Occipital lobe (tissue), 2 donors: ENCODE measurements around the gene PDPN. TPM values are rescaled to one million over a fixed set of nuclear protein-coding genes. Genes with fewer than 3 reads are reported as not detected.

ENCODE experiments used
- DNase-seq: peaks from one replicate; lab custom pipeline; 2025; lab: John Stamatoyannopoulos, UW
- total RNA-seq: library from RNA; depleted of rRNA; stranded (reverse); fragments of >200 nt; gene quantifications from one replicate; pipeline ENCODE4 v1.2.3, GENCODE V29; 2014

Gene PDPN
- total RNA-seq, 1 donor from 2014 or later = 5.9 TPM

DNA sequence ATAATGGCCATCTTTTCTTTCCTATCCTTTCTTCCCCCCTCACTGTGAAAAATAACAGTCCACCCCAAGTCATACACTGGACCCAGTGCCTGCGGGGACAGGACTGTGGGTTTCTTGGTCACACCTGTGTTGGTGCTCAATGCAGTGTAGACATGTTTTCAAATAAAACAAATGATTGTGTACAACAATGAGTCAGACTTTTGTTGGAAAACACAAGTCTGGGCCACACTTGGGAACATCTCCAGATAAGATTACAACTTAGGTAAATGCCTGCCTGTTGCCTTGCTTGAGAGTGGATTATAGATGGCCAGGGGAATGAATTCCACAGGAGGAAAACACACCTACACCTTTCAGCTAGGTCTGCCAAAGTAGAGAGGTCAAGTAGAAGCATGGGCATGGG lies 34.1 kb downstream of the PDPN start:
- DNase-seq = no peak

DNA sequence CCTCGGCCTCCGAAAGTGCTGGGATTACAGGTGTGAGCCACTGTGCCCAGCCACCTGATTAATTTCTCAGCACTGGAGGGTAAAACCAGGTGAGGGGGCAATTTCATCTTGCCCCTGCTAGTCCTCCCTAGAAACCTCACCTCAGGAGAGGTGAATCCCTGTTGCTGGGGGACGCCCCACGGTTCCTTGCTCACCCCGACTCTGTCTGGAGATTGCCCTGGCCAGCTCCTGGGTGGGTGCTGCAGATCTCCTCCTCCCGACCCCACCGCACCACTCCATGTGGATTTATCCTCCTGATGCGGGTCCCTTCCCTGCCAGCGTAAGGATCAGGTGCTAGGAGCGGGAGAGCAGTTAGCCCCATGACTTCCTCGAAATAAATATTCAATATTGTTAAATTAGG lies 34.9 kb downstream of the PDPN start:
- DNase-seq = no peak

DNA sequence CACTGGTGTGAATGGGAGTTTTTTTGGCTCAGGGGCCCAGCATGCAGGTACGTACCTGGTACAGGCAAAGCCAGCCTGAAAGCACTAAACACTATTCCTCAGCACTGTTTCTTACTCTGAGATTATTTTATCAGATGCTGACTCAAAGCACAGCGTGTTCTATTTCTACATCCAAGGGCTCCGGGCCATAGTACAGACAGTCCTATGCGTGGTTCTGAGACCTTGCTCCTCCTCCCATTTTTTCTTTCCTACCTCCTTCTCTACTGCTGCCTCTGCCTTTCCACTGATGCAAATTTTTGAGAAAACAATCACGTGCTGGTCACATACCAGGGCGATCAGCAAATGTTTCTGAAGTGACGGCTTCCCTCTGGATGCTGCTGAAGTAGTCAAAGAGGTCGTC lies 36.3 kb downstream of the PDPN start:
- DNase-seq = no peak

DNA sequence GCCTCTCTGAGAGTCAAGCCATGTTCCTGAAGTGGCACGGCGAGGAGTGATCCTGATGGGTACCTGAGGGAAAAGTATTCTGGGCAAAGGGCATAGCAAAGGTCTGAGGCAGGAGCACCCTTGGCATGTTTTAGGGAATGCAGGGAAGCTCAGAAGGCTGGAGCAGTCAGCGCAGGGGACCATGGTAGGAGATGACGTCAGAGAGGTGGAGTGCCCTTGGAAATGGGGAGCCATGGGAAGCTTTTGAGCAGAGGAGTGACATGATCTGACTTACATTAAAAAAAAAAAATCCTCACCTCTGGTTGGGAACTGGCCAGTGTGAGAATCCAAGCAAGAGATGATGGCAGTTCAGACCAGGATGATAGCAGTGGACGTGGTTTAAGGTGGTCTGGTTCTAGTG lies 37.2 kb downstream of the PDPN start:
- no peak for DNase-seq

DNA sequence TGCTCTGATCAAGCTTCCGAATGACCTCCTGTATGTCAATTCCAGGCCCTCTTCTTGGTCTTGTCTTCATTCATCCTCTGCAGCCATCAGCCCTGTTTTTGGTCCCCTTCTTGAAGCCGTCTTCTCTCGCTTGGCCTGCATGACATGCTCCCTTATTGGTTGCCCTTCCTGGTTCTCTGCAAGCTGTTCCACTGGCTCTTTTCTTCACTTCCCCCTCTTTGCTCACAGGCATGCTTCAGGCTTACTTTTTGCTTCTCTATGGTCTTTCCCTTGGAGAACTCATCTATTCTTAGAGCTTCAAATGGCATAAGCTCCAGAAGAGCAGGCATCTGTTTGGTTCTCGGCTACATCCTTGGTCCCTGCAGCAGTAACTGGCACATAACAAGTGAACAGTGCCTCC lies 38.8 kb downstream of the PDPN start:
- DNase-seq = no peak

DNA sequence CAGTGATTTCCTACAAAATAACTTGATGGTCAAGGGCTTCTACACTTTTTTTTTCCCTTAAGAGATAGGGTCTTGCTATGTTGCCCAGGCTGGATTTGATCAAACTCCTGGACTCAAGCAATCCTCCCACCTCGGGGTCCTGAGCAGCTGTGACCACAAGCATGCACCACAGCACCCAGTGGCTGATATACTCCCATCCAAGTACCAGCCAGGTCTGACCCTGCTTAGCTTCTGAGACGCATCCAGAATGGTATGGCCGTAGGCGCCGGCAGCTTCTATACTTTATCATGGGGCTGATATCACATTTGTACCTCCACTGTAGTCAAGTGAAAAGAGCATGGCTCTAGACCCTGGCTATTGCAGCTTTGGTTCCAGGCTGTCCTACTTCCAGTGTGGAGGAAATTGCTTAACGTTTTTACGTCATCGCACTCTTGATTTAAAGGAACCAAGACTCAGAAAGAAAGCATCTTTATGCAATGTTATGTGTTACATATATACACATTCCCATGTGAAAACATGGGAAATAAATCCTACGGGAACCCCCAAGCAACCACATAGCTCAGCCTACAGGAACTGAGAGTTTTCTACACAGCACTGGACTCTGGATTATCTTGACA lies 39.5 kb downstream of the PDPN start:
- no peak for DNase-seq

DNA sequence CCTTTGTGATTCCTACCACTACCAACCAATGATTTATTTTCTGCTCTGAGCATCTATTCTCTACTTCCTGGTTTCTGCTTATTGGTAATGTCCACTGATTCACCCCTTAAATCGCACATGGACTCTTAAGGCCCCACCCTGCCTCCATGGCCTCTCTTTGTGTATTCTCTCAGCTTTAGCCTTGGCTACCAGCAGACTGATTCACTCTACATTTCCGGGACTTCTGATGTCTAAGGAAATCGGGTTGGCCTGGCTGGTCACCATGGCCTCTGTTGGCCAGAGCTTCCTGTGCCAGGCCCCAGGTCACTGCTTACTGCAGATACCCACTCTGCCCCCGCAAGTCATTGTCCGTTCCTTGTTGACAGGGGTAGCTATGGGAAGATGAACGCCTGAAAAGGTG lies 40.9 kb downstream of the PDPN start:
- DNase-seq = no peak

DNA sequence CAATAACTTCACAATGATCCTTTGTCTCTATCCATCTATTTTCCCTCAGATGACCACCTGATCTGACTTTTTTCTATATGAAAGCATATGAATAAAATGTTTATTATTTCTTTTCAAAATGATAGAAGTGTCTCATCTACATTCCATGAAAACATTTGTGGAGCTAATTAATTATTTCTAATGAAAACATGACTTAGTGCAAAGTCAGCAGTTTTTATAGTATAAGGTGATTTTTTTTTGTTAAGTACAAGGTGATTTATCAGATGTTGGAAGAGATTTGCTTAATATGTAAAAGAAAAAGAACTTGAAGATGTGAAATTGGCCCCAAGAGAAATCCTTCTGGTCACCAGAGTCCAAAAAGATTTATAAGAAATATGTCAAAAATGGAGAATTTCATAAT lies 43.5 kb downstream of the PDPN start:
- DNase-seq = no peak

DNA sequence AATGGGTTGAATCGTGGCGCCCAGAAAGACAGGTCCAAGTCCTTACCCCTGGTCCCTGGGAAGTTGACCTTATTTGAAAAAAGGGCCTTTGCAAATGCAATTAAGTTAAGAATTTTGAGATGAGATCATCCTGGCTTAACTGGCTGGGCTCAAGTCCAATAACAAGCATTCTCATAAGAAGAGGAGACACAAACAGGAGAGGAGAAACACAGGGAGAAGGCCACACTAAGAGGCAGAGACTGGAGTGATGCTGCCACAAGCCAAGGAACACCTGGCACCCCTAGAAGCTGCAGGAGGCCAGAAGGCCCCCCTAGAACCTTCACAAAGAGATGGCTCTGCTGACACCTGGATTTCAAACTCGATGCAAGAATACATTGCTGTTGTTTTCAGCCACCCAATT lies 44.6 kb downstream of the PDPN start:
- DNase-seq = no peak

DNA sequence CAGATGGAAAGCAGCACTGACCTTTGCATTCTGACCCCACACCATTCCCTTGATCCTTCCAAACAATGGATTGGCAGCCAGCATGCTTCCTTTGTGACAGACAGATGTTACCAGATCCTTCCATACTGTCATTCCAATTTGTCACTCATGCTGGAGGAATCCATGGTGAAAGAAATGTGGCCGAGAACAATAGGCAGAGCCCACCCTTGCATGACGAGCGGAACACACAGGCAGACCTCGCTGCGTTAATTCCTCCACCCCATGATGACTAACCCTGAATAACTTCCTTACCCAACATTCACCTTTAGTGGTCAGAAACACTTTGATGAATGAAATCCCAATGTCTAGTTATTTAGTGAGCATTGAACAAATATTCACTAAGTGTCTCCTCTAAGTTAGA lies 45.1 kb downstream of the PDPN start:
- DNase-seq = no peak

DNA sequence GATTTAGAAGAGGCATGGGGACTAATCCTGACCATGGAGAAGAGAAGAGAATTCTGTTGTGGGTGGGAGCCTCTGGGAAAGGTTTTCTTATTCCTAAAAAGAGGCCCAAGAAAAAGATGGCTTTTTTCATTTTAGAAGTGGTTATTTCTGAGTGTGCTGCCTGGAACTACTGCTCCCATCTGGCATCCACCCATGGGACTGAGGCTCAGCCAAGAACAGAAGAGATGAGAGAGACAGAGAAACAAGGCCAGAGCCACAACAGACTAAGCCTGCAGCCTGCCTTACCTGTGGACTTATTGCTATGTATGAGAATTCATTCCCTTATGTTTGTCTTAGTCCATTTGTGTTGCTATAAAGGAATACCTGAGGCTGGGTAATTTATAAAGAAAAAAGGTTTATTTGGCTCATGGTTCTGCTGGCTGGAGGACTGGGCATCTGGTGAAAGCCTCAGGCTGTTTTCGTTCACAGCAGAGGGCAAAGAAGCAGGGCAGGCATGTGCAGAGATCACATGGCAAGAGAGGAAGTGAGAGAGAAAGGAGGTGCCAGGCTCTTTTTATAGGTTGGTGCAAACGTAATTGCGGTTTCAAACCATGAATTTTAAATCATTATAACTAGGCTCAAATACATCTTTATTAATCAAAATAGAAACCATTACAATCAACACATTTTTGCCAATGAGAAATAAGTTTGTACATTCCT lies 58.8 kb downstream of the PDPN start:
- no peak for DNase-seq

DNA sequence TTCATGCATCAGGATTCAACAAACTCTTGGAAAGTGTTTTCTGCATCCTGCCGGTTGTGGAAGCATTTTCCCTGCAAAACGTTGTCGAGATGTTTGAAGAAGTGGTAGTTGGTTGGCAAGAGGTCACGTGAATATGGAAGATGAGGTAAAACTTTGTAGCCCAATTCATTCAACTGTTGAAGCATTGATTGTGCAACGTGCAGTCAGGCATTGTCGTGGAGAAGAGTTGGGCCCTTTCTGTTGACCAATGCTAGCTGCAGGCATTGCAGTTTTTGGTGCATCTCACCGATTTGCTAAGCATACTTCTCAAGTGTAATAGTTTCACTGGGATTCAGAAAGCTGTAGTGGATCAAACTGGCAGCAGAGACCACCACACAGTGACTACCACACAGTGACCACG lies 59.4 kb downstream of the PDPN start:
- no peak for DNase-seq

DNA sequence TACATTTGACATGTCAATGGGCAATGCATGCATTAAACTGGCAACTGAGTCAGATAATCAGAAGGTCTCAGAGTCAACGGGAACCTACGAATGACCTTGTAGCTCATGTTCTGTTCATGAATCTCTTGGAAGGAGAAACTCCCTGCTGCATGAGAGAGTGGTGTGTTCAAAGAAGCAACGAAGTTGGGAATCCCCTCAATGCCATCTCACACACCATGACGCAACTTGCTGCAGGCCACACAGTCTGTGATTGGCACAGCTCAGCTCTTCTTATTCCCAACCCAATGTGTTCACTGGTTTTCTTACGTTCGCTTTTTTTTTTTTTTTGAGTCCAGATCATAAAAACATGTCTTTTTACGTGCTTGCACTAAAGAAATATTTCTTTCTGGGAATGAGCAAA lies 62.9 kb downstream of the PDPN start:
- no peak for DNase-seq

DNA sequence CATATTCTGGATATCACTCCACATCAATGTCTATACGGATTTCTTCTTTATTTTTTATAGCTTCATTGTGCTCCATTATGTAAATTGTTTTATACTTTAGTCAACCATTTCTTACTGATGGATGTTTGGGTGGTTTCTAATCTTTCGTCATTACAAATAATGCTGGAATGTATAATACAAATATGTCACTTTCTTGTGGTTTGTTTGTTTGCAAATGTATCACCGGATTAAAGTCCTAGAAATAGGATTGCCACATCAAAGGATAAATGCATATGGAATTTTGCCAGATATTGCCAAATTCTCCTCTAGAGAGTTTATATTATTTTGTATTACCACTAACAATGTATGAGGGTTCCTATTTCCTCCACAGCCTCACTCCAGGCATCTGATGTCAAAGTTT lies 67.6 kb downstream of the PDPN start:
- DNase-seq = no peak

DNA sequence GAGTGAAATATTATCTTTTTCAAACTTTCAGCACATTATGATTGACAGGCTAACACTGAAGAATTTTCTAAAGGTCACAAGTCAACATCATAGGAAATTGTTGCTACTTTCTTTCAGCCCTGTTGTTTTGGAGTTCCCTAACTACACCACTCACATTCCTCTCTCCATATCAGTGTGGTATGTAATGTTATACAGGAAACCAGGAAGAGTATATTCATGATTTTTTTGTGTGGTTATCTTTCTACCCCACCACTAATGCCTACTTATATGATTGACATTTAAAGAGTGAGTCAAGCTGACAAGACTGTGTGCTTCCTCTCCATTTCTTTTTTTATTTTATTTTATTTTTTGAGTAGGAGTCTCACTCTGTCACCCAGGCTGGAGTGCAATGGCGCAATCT lies 68.6 kb downstream of the PDPN start:
- DNase-seq = no peak

DNA sequence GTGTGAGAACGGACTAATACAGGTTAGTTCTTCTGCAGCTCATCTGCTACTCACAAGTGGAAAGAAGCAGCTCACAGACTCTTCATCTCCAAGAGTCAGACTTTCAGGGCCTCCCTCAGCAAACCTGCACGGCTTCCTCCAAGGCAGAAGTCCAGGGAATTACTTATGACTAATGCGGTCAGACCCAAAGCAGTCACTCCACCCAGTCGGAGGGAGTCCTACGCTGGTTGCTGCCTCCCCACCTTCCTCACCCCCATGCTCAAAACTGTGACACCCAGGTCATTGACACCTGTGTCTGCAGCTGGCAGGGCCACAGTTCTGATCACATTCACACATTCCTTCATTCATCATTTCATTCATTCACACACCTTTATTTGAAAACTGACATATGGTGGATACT lies 77.9 kb downstream of the PDPN start:
- no peak for DNase-seq

DNA sequence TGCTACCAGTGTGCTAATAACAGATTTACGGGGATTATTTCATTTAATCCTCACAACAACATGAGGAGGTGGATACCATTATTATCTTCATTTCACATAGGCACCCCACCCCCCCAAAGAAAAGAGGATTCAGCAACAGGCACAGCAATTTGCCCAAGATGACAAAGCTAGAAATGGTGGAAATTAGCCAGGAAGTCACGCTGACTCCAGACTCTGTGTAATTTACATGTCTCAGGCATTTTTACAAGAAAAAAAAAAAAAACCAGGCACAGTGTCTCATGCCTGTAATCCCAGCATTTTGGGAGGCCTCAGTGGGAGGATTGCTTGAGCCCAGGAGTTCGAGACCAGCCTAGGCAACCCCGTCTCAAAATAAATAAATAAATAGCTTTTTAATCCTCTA lies 78.9 kb downstream of the PDPN start:
- no peak for DNase-seq

DNA sequence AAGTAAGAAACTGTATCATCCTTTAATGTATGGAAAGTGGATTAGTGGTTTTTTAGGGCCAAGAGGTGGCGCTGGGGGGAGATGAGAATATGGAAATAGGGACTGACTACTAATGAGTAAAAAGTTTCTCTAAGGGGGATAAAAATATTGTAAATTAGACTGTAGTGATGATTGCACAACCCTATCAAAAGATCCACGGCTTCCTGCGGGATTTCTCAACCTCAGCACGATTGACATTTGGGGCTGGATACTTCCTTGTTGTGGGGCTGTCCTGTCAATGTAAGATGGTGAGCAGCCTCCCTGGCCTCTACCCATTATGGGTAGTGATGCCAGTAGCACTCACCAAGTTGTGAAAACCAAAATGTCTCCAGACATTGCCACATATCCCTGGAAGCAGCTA lies 80.3 kb downstream of the PDPN start:
- no peak for DNase-seq

DNA sequence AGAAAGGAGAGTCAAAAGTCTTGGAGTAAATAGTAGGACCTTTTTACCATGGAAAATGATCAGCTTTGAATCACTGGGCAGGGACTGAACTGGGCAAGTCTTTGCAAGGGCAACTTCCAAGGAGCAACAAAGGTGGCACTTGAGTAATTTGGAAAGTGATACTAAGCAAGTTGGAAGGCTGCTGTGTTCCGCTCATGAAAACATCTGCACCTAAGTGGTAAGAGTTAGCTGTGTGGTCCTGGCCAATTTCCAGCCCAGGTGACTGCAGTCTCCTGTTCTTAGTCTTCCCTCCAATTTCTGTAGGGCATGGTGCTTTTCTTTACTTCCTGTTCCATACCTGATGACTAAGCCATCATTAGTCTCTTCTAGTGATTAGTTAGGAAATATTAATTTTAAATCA lies 80.8 kb downstream of the PDPN start:
- no peak for DNase-seq

DNA sequence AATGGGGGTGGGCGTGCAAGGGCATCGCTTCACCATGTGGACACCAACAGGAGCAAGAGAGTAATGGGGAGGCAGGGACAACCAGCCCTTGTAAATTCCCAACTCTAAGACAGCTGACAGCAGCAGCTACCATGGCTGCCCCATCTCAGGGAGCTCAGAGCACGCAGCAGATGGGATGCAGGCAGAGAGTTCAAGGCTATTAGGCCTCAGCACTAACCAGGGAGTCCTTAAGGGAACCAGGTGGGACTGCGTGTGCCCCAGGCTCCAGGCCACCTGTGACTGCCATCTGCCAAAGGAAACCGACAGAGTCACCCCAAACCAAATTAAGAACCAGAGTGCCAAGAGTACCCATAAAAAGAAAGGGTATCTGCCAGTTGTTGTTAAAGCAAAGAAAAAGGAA lies 82.7 kb downstream of the PDPN start:
- DNase-seq = no peak
